Measurements from ENCODE around the gene KNDC1. TPM values are rescaled to one million over a fixed set of nuclear protein-coding genes. Genes with fewer than 3 reads are reported as not detected.

The KNDC1 gene
- total RNA-seq, 1 donor from 2014 or later = 0.09 TPM

DNA sequence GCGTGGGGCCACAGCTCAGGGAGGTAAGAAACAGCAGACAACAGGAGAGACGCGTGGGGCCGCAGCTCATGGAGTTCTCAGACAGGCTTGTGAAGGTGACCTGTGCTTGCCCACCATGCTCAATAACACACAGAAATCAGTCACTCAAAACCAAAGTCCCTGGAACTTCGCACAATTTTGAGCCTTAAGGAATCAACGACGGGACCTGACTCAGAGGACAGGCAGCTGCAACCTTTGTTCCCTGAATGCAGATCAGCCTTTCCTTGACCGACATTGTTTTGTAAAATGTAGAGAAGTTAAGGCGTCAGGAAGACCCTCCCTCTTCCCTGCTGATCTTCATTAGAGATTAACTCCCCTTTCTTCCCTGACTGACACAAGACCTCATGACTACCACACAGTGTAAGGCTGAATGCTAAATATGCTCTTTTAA lies 8.5 kb upstream of the KNDC1 start:
- H3K4me3 Mint-ChIP-seq = no peak overlapping the region

DNA sequence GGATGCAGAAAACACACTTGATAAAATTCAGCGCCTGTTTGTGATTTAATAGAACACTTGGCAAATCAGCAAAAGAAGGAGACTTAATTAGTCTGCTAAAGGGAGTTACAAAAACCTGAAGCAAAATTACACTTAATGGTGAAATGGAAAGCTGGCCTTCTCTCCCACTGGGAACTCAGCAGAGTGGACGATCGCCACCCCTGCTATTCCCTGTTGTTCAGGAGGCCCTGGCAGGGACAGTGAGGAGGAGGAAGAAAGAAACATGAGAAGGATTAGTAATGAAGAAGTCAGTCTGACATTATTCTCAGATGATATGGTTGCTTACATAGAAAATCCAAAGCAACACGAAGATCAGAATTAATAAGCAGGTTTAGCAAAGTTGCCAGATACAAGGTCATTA lies 5.6 kb upstream of the KNDC1 start:
- POLR2A ChIA-PET = no interaction called here
- Mint-ChIP-seq H3K4me1 (no peaks in the 10 kb centered on the region), H3K27ac (no peak overlapping the region), H3K27me3 (peaks cover 5% of the 10 kb centered on the region), H3K4me3 (no peak overlapping the region), H3K36me3 (ENCODE audit: low read depth) (no peaks in the 10 kb centered on the region), H3K9me3 (no peaks in the 10 kb centered on the region)
- DNase-seq (no peak), ATAC-seq (ENCODE audit: low read depth) (no peak)
- TF ChIP-seq, protein P1, sequence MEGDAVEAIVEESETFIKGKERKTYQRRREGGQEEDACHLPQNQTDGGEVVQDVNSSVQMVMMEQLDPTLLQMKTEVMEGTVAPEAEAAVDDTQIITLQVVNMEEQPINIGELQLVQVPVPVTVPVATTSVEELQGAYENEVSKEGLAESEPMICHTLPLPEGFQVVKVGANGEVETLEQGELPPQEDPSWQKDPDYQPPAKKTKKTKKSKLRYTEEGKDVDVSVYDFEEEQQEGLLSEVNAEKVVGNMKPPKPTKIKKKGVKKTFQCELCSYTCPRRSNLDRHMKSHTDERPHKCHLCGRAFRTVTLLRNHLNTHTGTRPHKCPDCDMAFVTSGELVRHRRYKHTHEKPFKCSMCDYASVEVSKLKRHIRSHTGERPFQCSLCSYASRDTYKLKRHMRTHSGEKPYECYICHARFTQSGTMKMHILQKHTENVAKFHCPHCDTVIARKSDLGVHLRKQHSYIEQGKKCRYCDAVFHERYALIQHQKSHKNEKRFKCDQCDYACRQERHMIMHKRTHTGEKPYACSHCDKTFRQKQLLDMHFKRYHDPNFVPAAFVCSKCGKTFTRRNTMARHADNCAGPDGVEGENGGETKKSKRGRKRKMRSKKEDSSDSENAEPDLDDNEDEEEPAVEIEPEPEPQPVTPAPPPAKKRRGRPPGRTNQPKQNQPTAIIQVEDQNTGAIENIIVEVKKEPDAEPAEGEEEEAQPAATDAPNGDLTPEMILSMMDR (IDR thresholded peaks at IDR 0.05) = no peak
- CTCF ChIA-PET = no interaction called here
- intact Hi-C loops (cut with micrococcal nuclease) = no loop called here

More for the DNA sequence above, 8.5 kb upstream of the KNDC1 start:
- intact Hi-C loops (cut with micrococcal nuclease) = no loop called here
- Mint-ChIP-seq H3K36me3 (ENCODE audit: low read depth) (no peaks in the 10 kb centered on the region), H3K9me3 (peaks cover 14% of the 10 kb centered on the region), H3K4me1 (no peaks in the 10 kb centered on the region), H3K27ac (no peak overlapping the region), H3K27me3 (peaks cover 32% of the 10 kb centered on the region)
- DNase-seq (no peak), ATAC-seq (ENCODE audit: low read depth) (no peak)
- POLR2A ChIA-PET = no interaction called here
- TF ChIP-seq, protein P1 (IDR thresholded peaks at IDR 0.05) = no peak
- CTCF ChIA-PET = no interaction called here

DNA sequence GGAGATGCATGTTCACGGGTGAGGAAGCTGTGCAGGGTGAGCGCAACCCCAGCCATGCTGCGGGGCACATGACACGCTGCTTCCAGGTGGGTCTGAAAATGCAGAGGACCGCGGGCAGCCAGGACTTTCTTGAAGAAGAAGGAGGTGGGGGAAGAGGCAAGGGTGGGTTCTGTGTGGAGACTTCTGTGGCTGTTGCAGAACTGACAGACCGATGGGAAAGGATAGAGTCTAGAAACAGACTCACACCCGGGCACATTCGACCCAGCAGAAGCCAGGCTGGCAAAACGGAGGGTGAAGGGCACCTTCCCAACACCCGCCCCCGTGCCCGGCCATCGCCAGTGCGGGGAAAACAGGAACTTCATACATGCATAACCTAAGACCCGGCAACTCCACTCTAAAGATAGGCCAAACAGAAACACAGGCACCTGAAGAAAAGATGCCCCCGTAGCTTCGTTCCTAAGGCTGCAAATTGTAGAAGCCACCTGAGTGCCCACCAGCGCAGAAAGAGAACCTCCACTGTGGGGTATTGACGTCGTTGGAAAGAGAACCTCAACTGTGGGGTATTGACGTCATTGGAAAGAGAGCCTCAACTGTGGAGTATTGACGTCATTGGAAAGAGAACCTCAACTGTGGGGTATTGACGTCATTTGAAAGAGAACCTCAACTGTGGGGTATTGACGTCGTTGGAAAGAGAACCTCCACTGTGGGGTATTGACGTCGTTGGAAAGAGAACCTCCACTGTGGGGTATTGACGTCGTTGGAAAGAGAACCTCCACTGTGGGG lies 4.8 kb upstream of the KNDC1 start:
- Mint-ChIP-seq H3K27ac (no peak overlapping the region), H3K4me1 (no peaks in the 10 kb centered on the region), H3K9me3 (no peaks in the 10 kb centered on the region), H3K4me3 (no peak overlapping the region), H3K36me3 (ENCODE audit: low read depth) (no peaks in the 10 kb centered on the region), H3K27me3 (no peaks in the 10 kb centered on the region)
- DNase-seq = no peak
- ChIA-PET CTCF (no interaction called here), POLR2A (no interaction called here)
- TF ChIP-seq, protein P1 (IDR thresholded peaks at IDR 0.05) = no peak
- intact Hi-C loops (cut with micrococcal nuclease) = no loop called here
- no peak for ATAC-seq (ENCODE audit: low read depth)

DNA sequence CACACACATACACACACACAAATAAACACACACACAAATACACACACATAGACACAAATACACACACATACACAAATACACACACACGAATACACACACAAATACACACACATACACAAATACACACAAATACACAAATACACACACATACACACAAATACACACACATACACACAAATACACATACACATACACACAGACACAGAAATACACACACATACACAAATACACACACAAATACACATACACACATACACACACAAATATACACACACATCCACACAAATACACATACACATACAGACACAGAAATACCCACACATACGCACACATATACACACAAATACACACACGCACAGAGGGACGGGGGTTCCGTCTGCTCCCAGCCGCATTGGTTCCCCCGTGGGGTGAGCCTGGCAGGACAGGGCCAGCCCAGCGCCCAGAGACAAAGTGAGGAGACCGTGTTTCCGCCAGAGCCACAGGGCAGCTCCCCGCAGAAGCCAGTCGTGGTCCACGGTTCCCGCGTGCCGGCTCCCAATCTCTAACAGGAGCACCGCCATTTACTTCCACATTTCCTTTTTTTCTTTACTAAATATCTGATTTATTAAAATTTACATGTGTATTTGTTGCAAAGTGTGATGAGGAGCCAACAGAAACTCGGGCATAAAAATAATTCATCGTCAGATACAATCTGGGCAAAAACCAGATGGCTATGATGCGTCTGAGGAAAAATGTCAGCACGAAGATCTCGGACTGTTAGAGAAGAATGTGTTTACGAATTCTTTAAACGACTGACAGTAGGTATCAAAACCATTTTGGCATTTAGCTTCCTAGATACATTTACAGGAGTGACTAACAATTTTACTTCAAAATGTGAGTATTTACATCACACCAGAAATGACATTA lies 3.1 kb upstream of the KNDC1 start:
- no peak overlapping the region for H3K4me3 Mint-ChIP-seq
- ATAC-seq (ENCODE audit: low read depth) (no peak), DNase-seq (no peak)
- CTCF ChIA-PET = no interaction called here
- H3K27me3 Mint-ChIP-seq = peaks cover under 1% of the 10 kb centered on the region
- peaks cover 4% of the 10 kb centered on the region for H3K4me1 Mint-ChIP-seq
- no peaks in the 10 kb centered on the region for H3K36me3 Mint-ChIP-seq (ENCODE audit: low read depth)
- intact Hi-C loops (cut with micrococcal nuclease) = no loop called here
- no peaks in the 10 kb centered on the region for H3K9me3 Mint-ChIP-seq
- POLR2A ChIA-PET = no interaction called here
- no peak overlapping the region for H3K27ac Mint-ChIP-seq
- TF ChIP-seq, protein P1 (IDR thresholded peaks at IDR 0.05) = no peak
